GM12878 (cell line): ENCODE measurements around the gene NPSR1.
"Not testable (repeated sequence)": the region's sequence is repeated elsewhere in the genome, so short reads cannot be mapped to it uniquely, and the experiment has no call there.

Experiments used
- BCL11A ChIP-seq: IDR thresholded peaks from 2 replicates; pipeline ENCODE4 v1.6.1; 2011; ENCODE audit warnings: low read depth, low read length
- EP300 ChIP-seq, 2 experiments: fragments of 150-350 bp in 1 of 2; IDR thresholded peaks; 2 replicates each; pipeline ENCODE4 v1.6.1; 2011 to 2012; ENCODE audit warnings: low read depth in 2 of 2, low read length in 2 of 2, borderline replicate concordance in 1 of 2, improper control_type of control experiment in 1 of 2, inconsistent platforms in 1 of 2; ENCODE audit not compliant: control insufficient read depth in 1 of 2
- NRF1 ChIP-seq: conservative IDR thresholded peaks from 2 replicates; pipeline ENCODE4 v1.6.1; 2011; ENCODE audit warnings: mild to moderate bottlenecking, low read depth, low read length, improper control_type of control experiment
- POLR2A ChIP-seq: IDR thresholded peaks from 2 replicates; pipeline ENCODE4 v1.6.1; 2011; ENCODE audit warnings: low read depth, mild to moderate bottlenecking, low read length
- YY1 ChIP-seq: IDR thresholded peaks from 2 replicates; pipeline ENCODE4 v1.6.1; 2011; ENCODE audit warnings: low read depth, mild to moderate bottlenecking, low read length
- TF ChIP-seq, protein P1 (sequence below), 3 experiments: IDR thresholded peaks in 2 of 3; conservative IDR thresholded peaks in 1 of 3; 2 replicates each; pipeline ENCODE4 v1.5.1; 2011; ENCODE audit warnings: low read depth in 3 of 3, low read length in 3 of 3, mild to moderate bottlenecking in 3 of 3, control low read depth in 2 of 3, moderate library complexity in 2 of 3, inconsistent platforms in 1 of 3, mixed read lengths in 1 of 3; ENCODE audit not compliant: control insufficient read depth in 2 of 3, insufficient read depth in 1 of 3; ENCODE audit errors: extremely low read depth in 1 of 3
- TF ChIP-seq, protein P2 (sequence below): IDR thresholded peaks from 2 replicates; pipeline ENCODE4 v1.6.1; 2012; ENCODE audit warnings: low read depth, low read length, improper control_type of control experiment

- not testable (repeated sequence) for TF ChIP-seq EP300 (IDR thresholded peaks at IDR 0.05; ENCODE audit: borderline replicate concordance in 1 of 2, control insufficient read depth in 1 of 2, low read depth in 2 of 2, low read length in 2 of 2); POLR2A; NRF1; BCL11A; YY1
- TF ChIP-seq, protein P1, sequence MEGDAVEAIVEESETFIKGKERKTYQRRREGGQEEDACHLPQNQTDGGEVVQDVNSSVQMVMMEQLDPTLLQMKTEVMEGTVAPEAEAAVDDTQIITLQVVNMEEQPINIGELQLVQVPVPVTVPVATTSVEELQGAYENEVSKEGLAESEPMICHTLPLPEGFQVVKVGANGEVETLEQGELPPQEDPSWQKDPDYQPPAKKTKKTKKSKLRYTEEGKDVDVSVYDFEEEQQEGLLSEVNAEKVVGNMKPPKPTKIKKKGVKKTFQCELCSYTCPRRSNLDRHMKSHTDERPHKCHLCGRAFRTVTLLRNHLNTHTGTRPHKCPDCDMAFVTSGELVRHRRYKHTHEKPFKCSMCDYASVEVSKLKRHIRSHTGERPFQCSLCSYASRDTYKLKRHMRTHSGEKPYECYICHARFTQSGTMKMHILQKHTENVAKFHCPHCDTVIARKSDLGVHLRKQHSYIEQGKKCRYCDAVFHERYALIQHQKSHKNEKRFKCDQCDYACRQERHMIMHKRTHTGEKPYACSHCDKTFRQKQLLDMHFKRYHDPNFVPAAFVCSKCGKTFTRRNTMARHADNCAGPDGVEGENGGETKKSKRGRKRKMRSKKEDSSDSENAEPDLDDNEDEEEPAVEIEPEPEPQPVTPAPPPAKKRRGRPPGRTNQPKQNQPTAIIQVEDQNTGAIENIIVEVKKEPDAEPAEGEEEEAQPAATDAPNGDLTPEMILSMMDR (IDR thresholded peaks at IDR 0.05 in 2 of 3, conservative IDR thresholded peaks at IDR 0.05 in 1 of 3; ENCODE audit: control insufficient read depth in 2 of 3, extremely low read depth in 1 of 3, insufficient read depth in 1 of 3, low read depth in 3 of 3, low read length in 3 of 3) = not testable (repeated sequence)
- TF ChIP-seq, protein P2, sequence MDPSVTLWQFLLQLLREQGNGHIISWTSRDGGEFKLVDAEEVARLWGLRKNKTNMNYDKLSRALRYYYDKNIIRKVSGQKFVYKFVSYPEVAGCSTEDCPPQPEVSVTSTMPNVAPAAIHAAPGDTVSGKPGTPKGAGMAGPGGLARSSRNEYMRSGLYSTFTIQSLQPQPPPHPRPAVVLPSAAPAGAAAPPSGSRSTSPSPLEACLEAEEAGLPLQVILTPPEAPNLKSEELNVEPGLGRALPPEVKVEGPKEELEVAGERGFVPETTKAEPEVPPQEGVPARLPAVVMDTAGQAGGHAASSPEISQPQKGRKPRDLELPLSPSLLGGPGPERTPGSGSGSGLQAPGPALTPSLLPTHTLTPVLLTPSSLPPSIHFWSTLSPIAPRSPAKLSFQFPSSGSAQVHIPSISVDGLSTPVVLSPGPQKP = not testable (repeated sequence)
These were observed 225.8 kb downstream of the NPSR1 start for GRCh38 chr7:34883855-34884254.
